Measurements from ENCODE around the gene RHOT2. TPM values are rescaled to one million over a fixed set of nuclear protein-coding genes. Genes with fewer than 3 reads are reported as not detected.

The RHOT2 gene
- total and polyA plus RNA-seq, 2 of the 8 experiments (the other 6 are each of a cell fraction or from before 2014, with no cell fraction given) = 149 to 194 TPM

DNA sequence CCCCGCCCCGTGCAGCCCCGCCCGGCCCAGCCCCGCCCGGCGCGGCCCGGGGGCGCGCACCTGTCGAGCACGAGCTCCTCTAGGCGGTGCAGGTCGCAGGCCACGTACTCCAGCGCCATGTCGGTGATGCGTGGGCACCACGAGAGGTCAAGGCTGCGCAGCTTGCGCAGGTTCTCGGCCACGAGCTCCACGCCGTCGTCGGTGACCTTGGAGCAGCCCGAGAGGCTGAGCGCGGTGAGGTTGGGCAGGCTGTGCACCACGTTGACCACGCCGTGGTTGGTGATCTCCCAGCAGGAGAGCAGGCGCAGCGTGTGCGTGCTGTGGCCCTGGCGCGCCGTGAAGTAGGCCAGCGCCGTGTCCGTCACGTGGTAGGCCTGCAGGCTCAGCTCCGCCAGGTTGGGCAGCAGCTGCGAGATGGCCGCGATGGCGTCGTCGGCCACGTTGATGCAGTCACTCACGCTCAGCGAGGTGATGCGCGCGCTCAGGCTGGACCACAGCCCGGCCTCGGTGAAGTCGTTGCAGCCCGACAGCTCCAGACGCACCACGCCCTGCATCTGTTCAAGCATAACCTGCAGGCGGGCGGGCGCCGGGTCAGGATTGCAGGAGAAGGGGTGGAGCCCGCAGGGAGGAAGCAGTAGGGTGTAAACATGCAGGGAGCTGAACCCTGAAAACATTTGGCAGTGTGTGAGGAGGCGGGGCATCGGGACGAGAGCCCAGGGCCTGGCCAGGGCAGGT, 27.6 kb downstream of the RHOT2 start (continued):
- TF ChIP-seq TCF12 (IDR thresholded peaks at IDR 0.05; ENCODE audit: low read depth, low read length) (no peak), CHD1 (IDR thresholded peaks at IDR 0.05; ENCODE audit: low read depth, low read length) (no peak), SIN3A (conservative IDR thresholded peaks at IDR 0.05 in 1 of 2, IDR thresholded peaks at IDR 0.05 in 1 of 2; ENCODE audit: low read depth in 1 of 2, low read length in 2 of 2) (0 out of 4 replicates have a peak, but pooled peaks of 1 of the 2 experiments have one; percentile 12), BACH1 (IDR thresholded peaks at IDR 0.05; ENCODE audit: low read length) (peak; percentile 56; the same call in 1 of the 2 replicates), CREB1 (IDR thresholded peaks at IDR 0.05) (peak; percentile 66), MAFK (IDR thresholded peaks at IDR 0.05; ENCODE audit: low read depth, low read length) (no peak), KDM4A (IDR thresholded peaks at IDR 0.05; ENCODE audit: low read depth, low read length, severe bottlenecking) (peak; percentile 94), KDM5A (IDR thresholded peaks at IDR 0.05; ENCODE audit: low read length) (no peak), CBX5 (IDR thresholded peaks at IDR 0.05; ENCODE audit: low read depth, low read length) (no peak), CHD2 (IDR thresholded peaks at IDR 0.05; ENCODE audit: low read length) (no peak)

Measured in H1 (cell line).